Mesothelial cell of epicardium (in vitro differentiated cells): ENCODE data around the gene NGF. TPM values are rescaled to one million over a fixed set of nuclear protein-coding genes. Genes with fewer than 3 reads are reported as not detected.

Experiments
- DNase-seq, 2 experiments: peaks; one replicate each; pipeline ENCODE4 v3.0.0; 2021; ENCODE audit warnings: low spot score in 2 of 2; ENCODE audit not compliant: unreplicated experiment in 2 of 2
- H3K27ac Mint-ChIP-seq: 2 replicates; pipeline ENCODE4 v1.8.0; 2021; ENCODE audit warnings: mixed read lengths
- H3K27me3 Mint-ChIP-seq: 2 replicates; pipeline ENCODE4 v1.8.0; 2021; ENCODE audit warnings: low read depth, mixed read lengths
- H3K36me3 Mint-ChIP-seq: 2 replicates; pipeline ENCODE4 v1.8.0; 2021; ENCODE audit warnings: mixed read lengths
- H3K4me1 Mint-ChIP-seq: 2 replicates; pipeline ENCODE4 v1.8.0; 2021; ENCODE audit warnings: mixed read lengths
- H3K4me3 Mint-ChIP-seq: 2 replicates; pipeline ENCODE4 v1.8.0; 2021; ENCODE audit warnings: mild to moderate bottlenecking, moderate library complexity, mixed read lengths
- H3K9me3 Mint-ChIP-seq: 2 replicates; pipeline ENCODE4 v1.8.0; 2021; ENCODE audit warnings: mixed read lengths
- CTCF ChIP-seq: fragments of 200-600 bp; sonication (generic); IDR thresholded peaks from one replicate; pipeline ENCODE4 v1.5.0; 2021; ENCODE audit warnings: antibody characterized with exemption; ENCODE audit not compliant: unreplicated experiment
- total RNA-seq: library from RNA; stranded (reverse); gene quantifications from 3 replicates; pipeline ENCODE4 v1.2.1, GENCODE V29; 2021

The NGF gene
- total RNA-seq, 1 donor from 2014 or later: 4.2 TPM

- no peak overlapping the region for H3K27ac Mint-ChIP-seq
- no peaks in the 10 kb centered on the region for H3K27me3 Mint-ChIP-seq
- no peak for DNase-seq
- peaks cover 4% of the 10 kb centered on the region for H3K9me3 Mint-ChIP-seq
- no peak overlapping the region for H3K4me3 Mint-ChIP-seq
- no peak for TF ChIP-seq CTCF
- peaks cover 10% of the 10 kb centered on the region for H3K4me1 Mint-ChIP-seq
- H3K36me3 Mint-ChIP-seq: peaks cover 8% of the 10 kb centered on the region
Measured at GRCh38 chr1:115293006-115293405, 45.0 kb downstream of the NGF start.

GRCh38 chr1:115291741-115292140 lies 46.3 kb downstream of the NGF start:
- H3K27ac Mint-ChIP-seq: no peak overlapping the region
- no peak for DNase-seq
- TF ChIP-seq CTCF: no peak
- peaks cover 4% of the 10 kb centered on the region for H3K9me3 Mint-ChIP-seq
- H3K36me3 Mint-ChIP-seq: peaks cover 8% of the 10 kb centered on the region
- peaks cover 10% of the 10 kb centered on the region for H3K4me1 Mint-ChIP-seq
- no peaks in the 10 kb centered on the region for H3K27me3 Mint-ChIP-seq
- no peak overlapping the region for H3K4me3 Mint-ChIP-seq

- Mint-ChIP-seq H3K4me3 (no peak overlapping the region), H3K27ac (peak overlapping the region; percentile 80), H3K9me3 (peaks cover under 1% of the 10 kb centered on the region)
Measured at GRCh38 chr1:115289940-115290339, 48.1 kb downstream of the NGF start.

GRCh38 chr1:115288591-115289198 lies 49.4 kb downstream of the NGF start:
- H3K36me3 Mint-ChIP-seq: peaks cover 6% of the 10 kb centered on the region
- TF ChIP-seq CTCF: no peak
- no peak overlapping the region for H3K27ac Mint-ChIP-seq
- no peaks in the 10 kb centered on the region for H3K27me3 Mint-ChIP-seq
- no peak overlapping the region for H3K4me3 Mint-ChIP-seq
- peaks cover 22% of the 10 kb centered on the region for H3K4me1 Mint-ChIP-seq
- DNase-seq: no peak
- H3K9me3 Mint-ChIP-seq: no peaks in the 10 kb centered on the region

More at GRCh38 chr1:115289940-115290339, 48.1 kb downstream of the NGF start:
- TF ChIP-seq CTCF: no peak
- DNase-seq: no peak
- Mint-ChIP-seq H3K4me1 (peaks cover 16% of the 10 kb centered on the region), H3K36me3 (peaks cover 7% of the 10 kb centered on the region), H3K27me3 (no peaks in the 10 kb centered on the region)

- no peak for TF ChIP-seq CTCF
- Mint-ChIP-seq H3K4me1 (peaks cover 29% of the 10 kb centered on the region), H3K27ac (no peak overlapping the region), H3K4me3 (no peak overlapping the region), H3K9me3 (no peaks in the 10 kb centered on the region), H3K36me3 (peaks cover 3% of the 10 kb centered on the region), H3K27me3 (no peaks in the 10 kb centered on the region)
- DNase-seq: no peak
Measured at GRCh38 chr1:115286431-115287205, 51.4 kb downstream of the NGF start.
